H9 (cell line): ENCODE measurements around the gene HTD2. TPM values are rescaled to one million over a fixed set of nuclear protein-coding genes. Genes with fewer than 3 reads are reported as not detected.

ENCODE experiments used
- DNase-seq: peaks from one replicate; pipeline ENCODE4 v3.0.0-alpha.2; 2017
- H2AFZ ChIP-seq: one replicate; pipeline ENCODE4 v1.6.1; 2013; ENCODE audit warnings: mild to moderate bottlenecking, low read length, control low read depth, moderate library complexity
- H2AK5ac ChIP-seq: 2 replicates; pipeline ENCODE4 v1.6.1; 2013; ENCODE audit warnings: low read length, control low read depth, mixed read lengths; ENCODE audit not compliant: insufficient read length
- H2BK120ac ChIP-seq: one replicate; pipeline ENCODE4 v1.6.1; 2013; ENCODE audit warnings: low read depth, mild to moderate bottlenecking, low read length, control low read depth, inconsistent platforms; ENCODE audit not compliant: poor library complexity, severe bottlenecking
- H2BK12ac ChIP-seq: 2 replicates; pipeline ENCODE4 v1.6.1; 2013; ENCODE audit warnings: low read length, control low read depth, mixed read lengths, low read depth; ENCODE audit not compliant: insufficient read length
- H2BK15ac ChIP-seq: 2 replicates; pipeline ENCODE4 v1.6.1; 2013; ENCODE audit warnings: low read depth, low read length, control low read depth
- H2BK20ac ChIP-seq: one replicate; pipeline ENCODE4 v1.6.1; 2013; ENCODE audit warnings: low read depth, mild to moderate bottlenecking, low read length, control low read depth, inconsistent platforms; ENCODE audit not compliant: poor library complexity, severe bottlenecking
- H2BK5ac ChIP-seq: 2 replicates; pipeline ENCODE4 v1.6.1; 2013; ENCODE audit warnings: low read length, control low read depth, mixed read lengths; ENCODE audit not compliant: insufficient read length
- H3K14ac ChIP-seq: 2 replicates; pipeline ENCODE4 v1.6.1; 2013; ENCODE audit warnings: low read length, control low read depth; ENCODE audit not compliant: insufficient read depth
- H3K18ac ChIP-seq: 2 replicates; pipeline ENCODE4 v1.6.1; 2013; ENCODE audit warnings: low read depth, mild to moderate bottlenecking, mixed read lengths, low read length, control low read depth; ENCODE audit not compliant: insufficient read length
- H3K23ac ChIP-seq: 2 replicates; pipeline ENCODE4 v1.6.1; 2013; ENCODE audit warnings: low read length, control low read depth, mixed read lengths, low read depth; ENCODE audit not compliant: insufficient read length
- H3K23me2 ChIP-seq: 2 replicates; pipeline ENCODE4 v1.6.1; 2013; ENCODE audit warnings: low read depth, mild to moderate bottlenecking, mixed read lengths, low read length, control low read depth; ENCODE audit not compliant: insufficient read length, poor library complexity, severe bottlenecking
- H3K27ac ChIP-seq: 2 replicates; pipeline ENCODE4 v1.5.1; 2013; ENCODE audit warnings: low read length, control low read depth, mixed read lengths, low read depth; ENCODE audit not compliant: insufficient read length
- H3K27me3 ChIP-seq: 2 replicates; pipeline ENCODE4 v1.6.1; 2013; ENCODE audit warnings: low read length, control low read depth, inconsistent platforms; ENCODE audit not compliant: insufficient read depth
- H3K4ac ChIP-seq: 2 replicates; pipeline ENCODE4 v1.6.1; 2013; ENCODE audit warnings: low read depth, mild to moderate bottlenecking, control low read depth, inconsistent platforms, low read length, moderate library complexity
- H3K4me1 ChIP-seq: 2 replicates; pipeline ENCODE4 v1.6.1; 2013; ENCODE audit warnings: low read length, control low read depth, inconsistent platforms; ENCODE audit not compliant: insufficient read depth
- H3K4me2 ChIP-seq: 2 replicates; pipeline ENCODE4 v1.6.1; 2013; ENCODE audit warnings: low read length, control low read depth, mixed read lengths; ENCODE audit not compliant: insufficient read length, insufficient read depth
- H3K56ac ChIP-seq: 2 replicates; pipeline ENCODE4 v1.6.1; 2013; ENCODE audit warnings: low read depth, mild to moderate bottlenecking, mixed read lengths, low read length, control low read depth; ENCODE audit not compliant: insufficient read length
- H3K79me1 ChIP-seq: 2 replicates; pipeline ENCODE4 v1.6.1; 2013; ENCODE audit warnings: low read depth, mild to moderate bottlenecking, moderate library complexity, low read length, control low read depth, inconsistent platforms; ENCODE audit not compliant: insufficient read depth, poor library complexity, severe bottlenecking
- H3K79me2 ChIP-seq: 2 replicates; pipeline ENCODE4 v1.6.1; 2013; ENCODE audit warnings: low read length, control low read depth, inconsistent platforms; ENCODE audit not compliant: insufficient read depth
- H3K9ac ChIP-seq: 2 replicates; pipeline ENCODE4 v1.6.1; 2013; ENCODE audit warnings: low read length, control low read depth, mixed read lengths; ENCODE audit not compliant: insufficient read length; ENCODE audit errors: extremely low read depth
- H3K9me3 ChIP-seq: one replicate; pipeline ENCODE4 v1.6.1; 2013; ENCODE audit warnings: low read depth, low read length, inconsistent platforms; ENCODE audit not compliant: control insufficient read depth
- H3T11ph ChIP-seq: one replicate; pipeline ENCODE4 v1.6.1; 2013; ENCODE audit warnings: mild to moderate bottlenecking, low read length, control low read depth, inconsistent platforms
- H4K20me1 ChIP-seq: one replicate; pipeline ENCODE4 v1.6.1; 2013; ENCODE audit not compliant: control insufficient read depth, insufficient read length, insufficient read depth
- H4K5ac ChIP-seq: 2 replicates; pipeline ENCODE4 v1.6.1; 2013; ENCODE audit warnings: low read depth, mild to moderate bottlenecking, mixed read lengths, low read length, control low read depth; ENCODE audit not compliant: insufficient read length
- H4K8ac ChIP-seq: replicated peaks from 2 replicates; pipeline ENCODE4 v1.6.1; 2013; ENCODE audit warnings: low read length, control low read depth, mixed read lengths, low read depth; ENCODE audit not compliant: insufficient read length
- H4K91ac ChIP-seq: 2 replicates; pipeline ENCODE4 v1.6.1; 2013; ENCODE audit warnings: low read depth, mild to moderate bottlenecking, moderate library complexity, mixed read lengths, low read length, control low read depth; ENCODE audit not compliant: insufficient read length
- H3K27ac Mint-ChIP-seq, 3 experiments: 2 replicates in 2 of 3; 3 replicates in 1 of 3; pipeline ENCODE4 v1.8.0; 2020 to 2021; ENCODE audit warnings: mixed read lengths in 3 of 3, mild to moderate bottlenecking in 1 of 3, moderate library complexity in 1 of 3
- H3K27me3 Mint-ChIP-seq: 2 replicates; pipeline ENCODE4 v1.8.0; 2021; ENCODE audit warnings: low read depth, mild to moderate bottlenecking, moderate library complexity, mixed read lengths
- H3K36me3 Mint-ChIP-seq, 3 experiments: 2 replicates in 2 of 3; 3 replicates in 1 of 3; pipeline ENCODE4 v1.8.0; 2020 to 2021; ENCODE audit warnings: low read depth in 3 of 3, mixed read lengths in 3 of 3; ENCODE audit not compliant: insufficient read depth in 1 of 3
- H3K4me1 Mint-ChIP-seq, 2 experiments: 2 replicates each; pipeline ENCODE4 v1.8.0; 2020; ENCODE audit warnings: mixed read lengths in 2 of 2
- H3K4me3 Mint-ChIP-seq, 2 experiments: 2 replicates in 1 of 2; 3 replicates in 1 of 2; pipeline ENCODE4 v1.8.0; 2020 to 2021; ENCODE audit warnings: mild to moderate bottlenecking in 2 of 2, mixed read lengths in 2 of 2, moderate library complexity in 1 of 2
- H3K9me3 Mint-ChIP-seq, 2 experiments: 2 replicates in 1 of 2; 3 replicates in 1 of 2; pipeline ENCODE4 v1.8.0; 2020; ENCODE audit warnings: mild to moderate bottlenecking in 2 of 2, mixed read lengths in 2 of 2, moderate library complexity in 1 of 2
- WGBS: extraction: QIAGEN DNeasy Blood & Tissue Kit; methylation state at CpG from one replicate; pipeline ENCODE4 v1.1.7; 2013; ENCODE audit warnings: missing lambda C conversion rate, low lambda C conversion rate, mixed read lengths; ENCODE audit not compliant: insufficient read length; ENCODE audit errors: extremely low coverage; 5-methylcytosine and 5-hydroxymethylcytosine counted together
- total RNA-seq: library from RNA; stranded (reverse); gene quantifications from 2 replicates; pipeline ENCODE4 v1.2.1, GENCODE V29; 2021
- TF ChIP-seq, protein P1 (sequence below): fragments of 200-600 bp; sonication (generic); conservative IDR thresholded peaks from 3 replicates; pipeline ENCODE4 v1.8.0; 2021; ENCODE audit warnings: antibody characterized with exemption, mild to moderate bottlenecking

Gene HTD2
- total RNA-seq, 1 experiment from 2014 or later, result 13.4 TPM

DNA sequence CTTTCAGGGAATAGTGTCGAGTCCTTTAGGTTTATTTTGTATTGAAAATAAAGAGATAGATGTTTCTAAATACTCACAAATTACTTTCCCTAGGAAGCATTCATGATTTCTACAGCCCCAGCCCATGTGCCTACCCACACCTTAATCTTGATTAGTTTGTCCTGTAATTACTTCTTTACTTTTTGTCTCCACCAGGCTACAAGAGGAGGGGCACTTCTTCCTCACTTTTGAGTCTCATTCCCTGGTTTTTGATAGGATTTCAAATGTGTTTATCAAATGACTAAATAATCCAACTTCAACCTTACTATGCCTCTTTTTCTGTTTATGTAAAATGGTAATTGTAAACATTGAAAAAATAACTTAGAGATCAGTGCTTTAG, 28.2 kb downstream of the HTD2 start:
- H3K9me3 ChIP-seq, result no peaks in the 10 kb centered on the region
- H3K4me1 Mint-ChIP-seq, result peaks cover 10 to 23% of the 10 kb centered on the region in 2 experiments
- no peak overlapping the region for H3K27ac Mint-ChIP-seq
- H3K23me2 ChIP-seq, result peaks cover 4% of the 10 kb centered on the region
- H2AK5ac ChIP-seq, result no peak overlapping the region
- no peak overlapping the region for H3K4me2 ChIP-seq
- no peak overlapping the region for H3K27ac ChIP-seq
- peak overlapping the region in 1 of 2 experiments; percentile 11; a peak in 1 of 5 replicates for H3K4me3 Mint-ChIP-seq
- H3K36me3 Mint-ChIP-seq, result no peaks in the 10 kb centered on the region
- no peak overlapping the region for H3K56ac ChIP-seq
- no peak overlapping the region for H2BK12ac ChIP-seq
- no peak overlapping the region for H3K9ac ChIP-seq
- H3K79me1 ChIP-seq, result no peaks in the 10 kb centered on the region
- H3K9me3 Mint-ChIP-seq, result no peaks in the 10 kb centered on the region
- no peak overlapping the region for H4K5ac ChIP-seq
- no peak overlapping the region for H2BK5ac ChIP-seq
- no peak overlapping the region for H4K8ac ChIP-seq
- H3K79me2 ChIP-seq, result no peaks in the 10 kb centered on the region
- H4K91ac ChIP-seq, result no peak overlapping the region
- no peak overlapping the region for H3K14ac ChIP-seq
- no peaks in the 10 kb centered on the region for H4K20me1 ChIP-seq
- H2BK15ac ChIP-seq, result no peak overlapping the region
- no peak overlapping the region for H2AFZ ChIP-seq
- peaks cover 39% of the 10 kb centered on the region for H3K27me3 Mint-ChIP-seq
- H3T11ph ChIP-seq, result no peak overlapping the region
- H3K18ac ChIP-seq, result no peak overlapping the region
- no CpG with 5 or more reads among the region's 1 CpG for WGBS
- no peak overlapping the region for H2BK120ac ChIP-seq
- no peak overlapping the region for H3K4ac ChIP-seq
- no peak overlapping the region for H2BK20ac ChIP-seq
- no peak overlapping the region for H3K23ac ChIP-seq
- no peaks in the 10 kb centered on the region; the same call in 1 of the 2 replicates for H3K27me3 ChIP-seq
- no peaks in the 10 kb centered on the region; the same call in 1 of the 2 replicates for H3K4me1 ChIP-seq
- no peak for DNase-seq
- TF ChIP-seq, protein P1, sequence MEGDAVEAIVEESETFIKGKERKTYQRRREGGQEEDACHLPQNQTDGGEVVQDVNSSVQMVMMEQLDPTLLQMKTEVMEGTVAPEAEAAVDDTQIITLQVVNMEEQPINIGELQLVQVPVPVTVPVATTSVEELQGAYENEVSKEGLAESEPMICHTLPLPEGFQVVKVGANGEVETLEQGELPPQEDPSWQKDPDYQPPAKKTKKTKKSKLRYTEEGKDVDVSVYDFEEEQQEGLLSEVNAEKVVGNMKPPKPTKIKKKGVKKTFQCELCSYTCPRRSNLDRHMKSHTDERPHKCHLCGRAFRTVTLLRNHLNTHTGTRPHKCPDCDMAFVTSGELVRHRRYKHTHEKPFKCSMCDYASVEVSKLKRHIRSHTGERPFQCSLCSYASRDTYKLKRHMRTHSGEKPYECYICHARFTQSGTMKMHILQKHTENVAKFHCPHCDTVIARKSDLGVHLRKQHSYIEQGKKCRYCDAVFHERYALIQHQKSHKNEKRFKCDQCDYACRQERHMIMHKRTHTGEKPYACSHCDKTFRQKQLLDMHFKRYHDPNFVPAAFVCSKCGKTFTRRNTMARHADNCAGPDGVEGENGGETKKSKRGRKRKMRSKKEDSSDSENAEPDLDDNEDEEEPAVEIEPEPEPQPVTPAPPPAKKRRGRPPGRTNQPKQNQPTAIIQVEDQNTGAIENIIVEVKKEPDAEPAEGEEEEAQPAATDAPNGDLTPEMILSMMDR, result no peak
